HepG2 (cell line): ENCODE measurements around the gene TAMALIN. TPM values are rescaled to one million over a fixed set of nuclear protein-coding genes. Genes with fewer than 3 reads are reported as not detected.

Experiments
- ATAC-seq: fragments of 200-7000 bp; cut with Tn5 transposase; 3 replicates; pipeline ENCODE4 v1.9.1; 2020; ENCODE audit warnings: mild to moderate bottlenecking, moderate library complexity
- BruUV-seq: library from RNA; stranded (reverse); fragments of 400-500 nt; replicated peaks from 2 replicates; lab custom pipeline; 2021; lab: Mats Ljungman, UMichigan
- CTCF ChIA-PET: fragments of 300-600 bp; formaldehyde crosslinking; extraction: SDS; loops from one replicate; lab custom pipeline; 2021; ENCODE audit warnings: low total read pairs, inconsistent platforms, low intra/inter-chr PET ratio; lab: Yijun Ruan, JAX
- POLR2A ChIA-PET: fragments of 350-600 bp; sonication (Branson Sonifier 250); formaldehyde crosslinking; loops from one replicate; lab custom pipeline; 2020; ENCODE audit warnings: antibody characterized with exemption, inconsistent platforms; lab: Yijun Ruan, JAX
- DNase-seq: peaks from one replicate; pipeline ENCODE4 v3.0.0-alpha.2; 2015; ENCODE audit warnings: low spot score
- FAIRE-seq: peaks from 3 replicates; lab custom pipeline; 2011; peaks lifted over from hg19 to GRCh38; lab: Jason Lieb, UNC
- H2AFZ ChIP-seq: one replicate; pipeline ENCODE4 v1.6.1; 2011; ENCODE audit warnings: low read length, inconsistent platforms
- H3K27ac ChIP-seq: fragments of 300-600 bp; 3 replicates; pipeline ENCODE4 v1.8.0; 2011; ENCODE audit warnings: mixed run types, mild to moderate bottlenecking, mixed read lengths, low read length, inconsistent platforms; ENCODE audit not compliant: insufficient read depth; ENCODE audit errors: extremely low read length
- H3K27me3 ChIP-seq, 2 experiments: fragments of 200-600 bp in 1 of 2; 2 replicates in 1 of 2; 3 replicates in 1 of 2; pipeline versions ENCODE4 v1.6.0 to v1.8.0; 2011; ENCODE audit warnings: low read length in 2 of 2, mild to moderate bottlenecking in 2 of 2, moderate library complexity in 2 of 2, inconsistent platforms in 1 of 2; ENCODE audit not compliant: insufficient read depth in 2 of 2, control insufficient read depth in 1 of 2
- H3K36me3 ChIP-seq, 2 experiments: fragments of 200-600 bp in 1 of 2; replicated peaks in 1 of 2; 2 replicates in 1 of 2; 3 replicates in 1 of 2; pipeline versions ENCODE4 v1.5.1 to v1.8.0; 2011; ENCODE audit warnings: low read length in 2 of 2, inconsistent platforms in 1 of 2; ENCODE audit not compliant: insufficient read depth in 2 of 2, control insufficient read depth in 1 of 2
- H3K4me1 ChIP-seq: 2 replicates; pipeline ENCODE4 v1.5.1; 2012; ENCODE audit warnings: low read length, inconsistent platforms; ENCODE audit not compliant: insufficient read depth
- H3K4me2 ChIP-seq: 2 replicates; pipeline ENCODE4 v1.6.0; 2011; ENCODE audit warnings: low read depth, low read length, inconsistent platforms
- H3K4me3 ChIP-seq, 3 experiments: fragments of 200-600 bp in 1 of 3; sonication (generic), shearing (Covaris generic) in 1 of 3; replicated peaks in 1 of 3; 2 replicates each; pipeline ENCODE4 v1.5.1; 2011 to 2016; ENCODE audit warnings: low read length in 3 of 3, inconsistent platforms in 2 of 3, low read depth in 2 of 3, mild to moderate bottlenecking in 2 of 3, control low read depth in 1 of 3, mixed read lengths in 1 of 3; ENCODE audit not compliant: insufficient read depth in 1 of 3
- H3K79me2 ChIP-seq: one replicate; pipeline ENCODE4 v1.6.1; 2011; ENCODE audit warnings: low read length, inconsistent platforms; ENCODE audit not compliant: insufficient read depth
- H3K9ac ChIP-seq: 2 replicates; pipeline ENCODE4 v1.6.0; 2011; ENCODE audit warnings: mild to moderate bottlenecking, low read depth, low read length, inconsistent platforms; ENCODE audit not compliant: insufficient read depth
- H3K9me3 ChIP-seq: 2 replicates; pipeline ENCODE4 v1.5.1; 2012; ENCODE audit warnings: mild to moderate bottlenecking, low read length
- H4K20me1 ChIP-seq: 2 replicates; pipeline ENCODE4 v1.6.0; 2011; ENCODE audit warnings: inconsistent platforms, mild to moderate bottlenecking, low read length, moderate library complexity; ENCODE audit not compliant: insufficient read depth
- CREB1 ChIP-seq, 2 experiments: fragments of 450-650 bp in 1 of 2; IDR thresholded peaks; 2 replicates each; pipeline ENCODE4 v1.6.1; 2016 to 2017; ENCODE audit warnings: control low read depth in 1 of 2, mild to moderate bottlenecking in 1 of 2, missing compliant biosample characterization in 1 of 2, missing genetic modification characterization in 1 of 2
- EEA1 ChIP-seq: sonication (generic); formaldehyde crosslinking; IDR thresholded peaks from 2 replicates; pipeline ENCODE4 v1.5.1; 2020; ENCODE audit warnings: mild to moderate bottlenecking, missing genetic modification reagents, borderline replicate concordance
- KLF16 ChIP-seq, 2 experiments: sonication (generic) in 1 of 2; formaldehyde crosslinking in 1 of 2; IDR thresholded peaks; 2 replicates each; pipeline versions ENCODE4 v1.6.1 to v1.8.0; 2016 to 2023; ENCODE audit warnings: missing genetic modification reagents in 2 of 2, missing compliant biosample characterization in 1 of 2
- NCOA5 ChIP-seq: sonication (generic); formaldehyde crosslinking; IDR thresholded peaks from 2 replicates; pipeline ENCODE4 v1.4.0; 2020; ENCODE audit warnings: missing genetic modification reagents
- POGZ ChIP-seq: sonication (generic); formaldehyde crosslinking; IDR thresholded peaks from 2 replicates; pipeline ENCODE4 v1.4.0; 2020; ENCODE audit warnings: mild to moderate bottlenecking, missing genetic modification reagents
- RARG ChIP-seq: sonication (generic); formaldehyde crosslinking; IDR thresholded peaks from 2 replicates; pipeline ENCODE4 v1.4.0; 2020; ENCODE audit warnings: low read depth, mild to moderate bottlenecking, missing genetic modification reagents
- RFX1 ChIP-seq: fragments of 450-650 bp; IDR thresholded peaks from 2 replicates; pipeline ENCODE4 v1.6.1; 2017
- ZNF10 ChIP-seq: sonication (generic); formaldehyde crosslinking; IDR thresholded peaks from 2 replicates; pipeline ENCODE4 v1.4.0; 2020; ENCODE audit warnings: mild to moderate bottlenecking, low read depth, missing genetic modification reagents, borderline replicate concordance
- ZNF101 ChIP-seq: sonication (generic); formaldehyde crosslinking; IDR thresholded peaks from 2 replicates; pipeline ENCODE4 v1.4.0; 2020; ENCODE audit warnings: mild to moderate bottlenecking, low read depth, missing genetic modification reagents, borderline replicate concordance
- ZNF337 ChIP-seq: sonication (generic); formaldehyde crosslinking; IDR thresholded peaks from 2 replicates; pipeline ENCODE4 v1.5.1; 2020; ENCODE audit warnings: missing genetic modification reagents, low read depth, mild to moderate bottlenecking, borderline replicate concordance
- ZNF550 ChIP-seq: sonication (generic); formaldehyde crosslinking; IDR thresholded peaks from 2 replicates; pipeline ENCODE4 v1.4.0; 2020; ENCODE audit warnings: mild to moderate bottlenecking, missing genetic modification reagents, borderline replicate concordance
- ZNF597 ChIP-seq: sonication (generic); formaldehyde crosslinking; IDR thresholded peaks from 2 replicates; pipeline ENCODE4 v1.5.0; 2020; ENCODE audit warnings: missing genetic modification reagents
- ZSCAN29 ChIP-seq: sonication (generic); formaldehyde crosslinking; conservative IDR thresholded peaks from 2 replicates; pipeline ENCODE4 v1.4.0; 2020; ENCODE audit warnings: mild to moderate bottlenecking, missing genetic modification reagents
- WGBS: methylation state at CpG from one replicate; pipeline ENCODE4 v1.1.6; 2017; ENCODE audit warnings: low lambda C conversion rate; 5-methylcytosine and 5-hydroxymethylcytosine counted together
- in situ Hi-C: cut with HindIII; loops from 2 replicates; pipeline ENCODE4 v1.10.0; 2017; ENCODE audit warnings: low pct_unique_long_range_greater_than_20kb; ENCODE audit not compliant: extremely low pct_ligation_motif_present
- intact Hi-C: fragments of 100-400 bp; cut with micrococcal nuclease; formaldehyde crosslinking; loops from one replicate; pipeline ENCODE4 v1.10.0; 2022; ENCODE audit not compliant: unreplicated experiment
- polyA plus RNA-seq, 8 experiments: library from polyadenylated mRNA; depleted of rRNA in 3 of 8; stranded (reverse) in 7 of 8; unstranded in 1 of 8; fragments of >200 nt; fragmentation: Illumina TruSeq in 4 of 8; extraction: Trizol in 4 of 8; gene quantifications; 2 replicates each; pipeline versions ENCODE4 v1.2.1 to v1.2.3, GENCODE V29; 2011 to 2016; ENCODE audit warnings: low read depth in 4 of 8, missing spikeins in 1 of 8, mixed read lengths in 1 of 8; ENCODE audit not compliant: insufficient read depth in 1 of 8
- total RNA-seq, 5 experiments: library from RNA; depleted of rRNA; stranded (reverse); fragments of >200 nt; fragmentation: Illumina TruSeq; extraction: Trizol; gene quantifications; 2 replicates each; pipeline ENCODE4 v1.2.3, GENCODE V29; 2016; ENCODE audit warnings: low read depth in 1 of 5
- TF ChIP-seq, protein P1 (sequence below): sonication (generic); formaldehyde crosslinking; IDR thresholded peaks from 2 replicates; pipeline ENCODE4 v1.5.0; 2020; ENCODE audit warnings: mild to moderate bottlenecking, missing genetic modification reagents
- TF ChIP-seq, protein P2 (sequence below): sonication (generic); formaldehyde crosslinking; conservative IDR thresholded peaks from 2 replicates; pipeline ENCODE4 v1.4.0; 2020; ENCODE audit warnings: missing genetic modification reagents

Gene TAMALIN
- total and polyA plus RNA-seq, 2 of the 13 experiments (the other 11 are each of a cell fraction or from before 2014, with no cell fraction given): 2.9 to 10.9 TPM

- TF ChIP-seq CREB1 (IDR thresholded peaks at IDR 0.05) (no peak), CREB1 (CRISPR knock-in tag; IDR thresholded peaks at IDR 0.05) (no peak), ZNF101 (no peak), ZNF10 (CRISPR knock-in tag) (no peak), RFX1 (no peak)
These were observed 26.8 kb downstream of the TAMALIN start (continued) for GRCh38 chr12:52033446-52034140.

- peaks cover 58% of the 10 kb centered on the region for H3K4me1 ChIP-seq
These were observed 28.4 kb downstream of the TAMALIN start for GRCh38 chr12:52035190-52035589.

More at GRCh38 chr12:52035190-52035589, 28.4 kb downstream of the TAMALIN start:
- ChIA-PET CTCF (no interaction called here), POLR2A (no interaction called here)
- peaks cover 3 to 46% of the 10 kb centered on the region in 2 experiments; a peak in 4 of 5 replicates for H3K27me3 ChIP-seq
- FAIRE-seq (no peak), DNase-seq (no peak), ATAC-seq (no peak)
- intact Hi-C loops: no loop called here
- no peaks in the 10 kb centered on the region for H4K20me1 ChIP-seq
- H3K79me2 ChIP-seq: no peaks in the 10 kb centered on the region
- H3K4me2 ChIP-seq: no peak overlapping the region
- no peaks in the 10 kb centered on the region for H3K9me3 ChIP-seq
- TF ChIP-seq ZSCAN29 (CRISPR knock-in tag): no peak
- no peak for TF ChIP-seq NCOA5
- no peak for TF ChIP-seq KLF16 (CRISPR knock-in tag; IDR thresholded peaks at IDR 0.05)
- TF ChIP-seq, protein P1, sequence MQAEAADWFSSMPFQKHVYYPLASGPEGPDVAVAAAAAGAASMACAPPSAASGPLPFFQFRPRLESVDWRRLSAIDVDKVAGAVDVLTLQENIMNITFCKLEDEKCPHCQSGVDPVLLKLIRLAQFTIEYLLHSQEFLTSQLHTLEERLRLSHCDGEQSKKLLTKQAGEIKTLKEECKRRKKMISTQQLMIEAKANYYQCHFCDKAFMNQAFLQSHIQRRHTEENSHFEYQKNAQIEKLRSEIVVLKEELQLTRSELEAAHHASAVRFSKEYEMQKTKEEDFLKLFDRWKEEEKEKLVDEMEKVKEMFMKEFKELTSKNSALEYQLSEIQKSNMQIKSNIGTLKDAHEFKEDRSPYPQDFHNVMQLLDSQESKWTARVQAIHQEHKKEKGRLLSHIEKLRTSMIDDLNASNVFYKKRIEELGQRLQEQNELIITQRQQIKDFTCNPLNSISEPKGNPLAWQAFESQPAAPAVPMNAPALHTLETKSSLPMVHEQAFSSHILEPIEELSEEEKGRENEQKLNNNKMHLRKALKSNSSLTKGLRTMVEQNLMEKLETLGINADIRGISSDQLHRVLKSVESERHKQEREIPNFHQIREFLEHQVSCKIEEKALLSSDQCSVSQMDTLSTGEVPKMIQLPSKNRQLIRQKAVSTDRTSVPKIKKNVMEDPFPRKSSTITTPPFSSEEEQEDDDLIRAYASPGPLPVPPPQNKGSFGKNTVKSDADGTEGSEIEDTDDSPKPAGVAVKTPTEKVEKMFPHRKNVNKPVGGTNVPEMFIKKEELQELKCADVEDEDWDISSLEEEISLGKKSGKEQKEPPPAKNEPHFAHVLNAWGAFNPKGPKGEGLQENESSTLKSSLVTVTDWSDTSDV (CRISPR knock-in tag): no peak
- no peak for TF ChIP-seq ZNF337 (CRISPR knock-in tag)
- TF ChIP-seq ZNF597 (CRISPR knock-in tag): no peak
- TF ChIP-seq, protein P2, sequence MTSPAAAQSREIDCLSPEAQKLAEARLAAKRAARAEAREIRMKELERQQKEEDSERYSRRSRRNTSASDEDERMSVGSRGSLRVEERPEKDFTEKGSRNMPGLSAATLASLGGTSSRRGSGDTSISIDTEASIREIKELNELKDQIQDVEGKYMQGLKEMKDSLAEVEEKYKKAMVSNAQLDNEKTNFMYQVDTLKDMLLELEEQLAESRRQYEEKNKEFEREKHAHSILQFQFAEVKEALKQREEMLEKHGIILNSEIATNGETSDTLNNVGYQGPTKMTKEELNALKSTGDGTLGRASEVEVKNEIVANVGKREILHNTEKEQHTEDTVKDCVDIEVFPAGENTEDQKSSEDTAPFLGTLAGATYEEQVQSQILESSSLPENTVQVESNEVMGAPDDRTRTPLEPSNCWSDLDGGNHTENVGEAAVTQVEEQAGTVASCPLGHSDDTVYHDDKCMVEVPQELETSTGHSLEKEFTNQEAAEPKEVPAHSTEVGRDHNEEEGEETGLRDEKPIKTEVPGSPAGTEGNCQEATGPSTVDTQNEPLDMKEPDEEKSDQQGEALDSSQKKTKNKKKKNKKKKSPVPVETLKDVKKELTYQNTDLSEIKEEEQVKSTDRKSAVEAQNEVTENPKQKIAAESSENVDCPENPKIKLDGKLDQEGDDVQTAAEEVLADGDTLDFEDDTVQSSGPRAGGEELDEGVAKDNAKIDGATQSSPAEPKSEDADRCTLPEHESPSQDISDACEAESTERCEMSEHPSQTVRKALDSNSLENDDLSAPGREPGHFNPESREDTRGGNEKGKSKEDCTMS (CRISPR knock-in tag): no peak
- no peak for TF ChIP-seq EEA1 (CRISPR knock-in tag)
- TF ChIP-seq POGZ (CRISPR knock-in tag): no peak
- TF ChIP-seq ZNF550 (CRISPR knock-in tag): no peak
- no peak for TF ChIP-seq RARG
- H3K9ac ChIP-seq: no peak overlapping the region
- no TSS peak for BruUV-seq
- no peak overlapping the region for H3K27ac ChIP-seq
- no peak overlapping the region for H2AFZ ChIP-seq
- in situ Hi-C loops: no loop called here
- H3K36me3 ChIP-seq: no peaks in the 10 kb centered on the region
- WGBS: 83% methylated on average over 4 of the region's 4 CpGs
- no peak overlapping the region for H3K4me3 ChIP-seq
